AML-193 (cell line): Measurements from ENCODE around the gene PHF8.

Experiments used
- DNase-seq, 2 experiments: peaks; one replicate each; lab custom pipeline; 2025; lab: John Stamatoyannopoulos, UW

Gene PHF8

GRCh38 chrX:54012830-54013500 is 31.3 kb downstream of the PHF8 start:
- no peak for DNase-seq

DNA sequence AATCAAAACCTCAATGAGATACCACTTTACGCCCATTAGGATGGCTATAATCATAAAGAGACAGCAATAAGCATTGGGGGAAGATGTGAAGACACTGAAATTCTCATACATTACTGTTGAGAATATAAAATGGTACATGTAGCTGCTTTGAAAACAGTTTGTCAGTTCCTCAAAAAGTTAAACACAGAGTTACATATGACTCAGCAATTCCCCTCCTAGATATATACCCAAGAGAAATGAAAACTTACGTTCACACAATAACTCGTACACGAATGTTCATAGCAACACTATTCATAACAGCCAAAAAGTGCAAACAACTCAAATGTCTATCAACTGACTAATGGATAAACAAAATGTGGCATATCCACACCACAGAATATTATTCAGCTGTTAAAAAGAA is 36.6 kb downstream of the PHF8 start:
- DNase-seq, result no peak

- DNase-seq, result no peak
Measured at GRCh38 chrX:53997724-53998123, 46.5 kb downstream of the PHF8 start.

DNA sequence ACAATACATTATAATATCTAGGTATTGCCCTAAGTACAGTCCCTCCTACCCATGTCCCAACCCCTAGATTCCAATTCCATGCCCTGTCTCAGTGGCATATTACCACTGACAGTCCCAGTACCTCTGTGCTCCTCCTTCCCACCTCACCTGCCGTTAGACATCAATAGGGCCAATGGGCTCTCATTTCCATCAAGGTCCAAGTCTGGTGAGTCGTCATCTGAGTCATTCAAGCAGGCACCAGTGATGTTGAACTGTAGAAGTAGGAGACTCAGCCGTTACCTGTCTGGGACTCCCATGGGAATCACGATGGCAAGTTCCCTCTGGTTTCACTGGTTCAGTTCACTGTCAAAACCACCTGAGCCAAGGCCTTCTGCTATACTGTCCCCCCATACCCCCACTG is 51.7 kb downstream of the PHF8 start:
- no peak for DNase-seq

- DNase-seq, result no peak
Measured at GRCh38 chrX:53990171-53990570, 54.1 kb downstream of the PHF8 start.

- no peak for DNase-seq
Measured at GRCh38 chrX:53984895-53985294, 59.4 kb downstream of the PHF8 start.

GRCh38 chrX:53974529-53974928 is 69.7 kb downstream of the PHF8 start:
- no peak for DNase-seq

GRCh38 chrX:53969540-53969939 is 74.7 kb downstream of the PHF8 start:
- DNase-seq, result no peak

GRCh38 chrX:53950130-53950733 is 94.0 kb downstream of the PHF8 start:
- DNase-seq, result no peak

DNA sequence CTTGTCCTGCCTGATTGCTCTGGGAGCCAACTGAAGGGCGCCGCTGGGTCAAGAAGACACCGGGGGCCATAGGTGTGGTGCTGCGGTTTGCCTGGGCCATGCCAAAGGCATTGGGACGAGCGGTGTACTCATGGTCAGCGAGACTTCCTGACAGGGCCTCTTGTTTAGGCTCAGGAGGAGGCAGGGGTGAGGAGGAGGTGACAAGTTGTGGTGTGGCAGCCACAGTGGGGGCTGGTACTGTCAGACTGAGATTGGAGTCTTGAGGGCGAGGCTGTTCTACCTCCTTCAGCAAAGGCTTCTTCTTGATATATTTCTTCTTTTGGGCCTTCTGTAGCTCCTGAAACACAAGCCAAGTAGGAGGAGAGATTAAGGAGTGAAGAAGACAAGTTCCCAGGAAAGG is 104.1 kb downstream of the PHF8 start:
- DNase-seq, result no peak

GRCh38 chrX:53939127-53939526 is 105.1 kb downstream of the PHF8 start:
- DNase-seq, result peak; percentile 62 to 71

DNA sequence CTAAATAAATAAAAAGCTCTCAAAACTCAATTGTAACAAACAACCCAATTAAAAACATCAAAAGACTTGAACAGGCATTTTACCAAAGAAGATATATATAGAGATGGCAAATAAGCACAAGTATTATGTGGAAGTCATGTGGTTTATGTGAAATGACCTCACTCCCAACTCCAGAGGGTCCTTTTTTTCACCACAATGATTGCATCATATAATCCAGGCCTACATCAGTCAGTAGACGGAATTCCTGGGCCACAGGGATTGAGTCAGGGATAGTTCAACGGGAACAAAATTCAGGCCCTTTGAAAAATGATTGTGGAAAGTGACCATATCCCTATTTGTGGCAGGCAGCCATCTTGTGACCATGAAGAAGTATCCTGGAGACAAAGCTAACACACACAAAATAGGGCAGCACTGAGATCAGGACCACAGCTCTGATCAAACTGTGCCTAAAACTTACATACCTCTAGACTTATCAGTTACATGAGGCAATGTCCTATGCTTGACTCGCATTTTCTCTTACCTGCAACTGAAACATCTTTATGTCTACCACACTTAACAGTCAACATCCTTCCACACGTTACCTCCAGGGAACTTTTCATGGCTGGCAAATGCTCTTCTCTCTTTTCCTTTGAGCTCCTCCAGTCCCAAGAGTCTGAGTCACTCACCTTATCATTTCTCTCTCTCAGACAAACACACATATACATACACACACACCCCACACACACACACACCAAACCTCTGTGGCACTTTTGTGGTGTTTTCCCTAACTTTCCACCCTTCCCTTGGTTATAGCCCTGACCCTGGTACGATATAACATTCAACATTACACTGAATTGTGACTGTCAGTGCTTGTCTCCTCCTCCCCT is 113.5 kb downstream of the PHF8 start:
- no peak for DNase-seq

GRCh38 chrX:53926030-53926429 is 118.2 kb downstream of the PHF8 start:
- DNase-seq, result no peak

DNA sequence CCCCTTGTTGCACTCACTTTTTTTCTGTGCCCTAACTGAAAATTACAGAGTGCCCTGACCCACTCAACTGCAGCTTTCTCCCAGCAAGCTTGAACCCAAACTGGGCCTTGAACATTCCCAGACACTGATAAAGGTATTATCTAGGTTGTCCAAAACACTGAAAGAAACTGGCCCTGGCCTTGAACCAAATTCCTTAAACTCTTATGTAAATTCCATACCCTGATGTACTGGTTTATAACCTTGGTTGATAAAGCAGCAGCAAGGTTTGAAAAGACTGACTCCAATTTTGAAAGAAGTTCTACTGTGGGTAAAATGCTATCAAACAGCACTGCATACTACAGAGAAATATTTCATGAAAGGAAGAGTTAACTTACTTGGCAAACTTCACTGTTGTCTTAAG is 125.6 kb downstream of the PHF8 start:
- no peak for DNase-seq

GRCh38 chrX:53900623-53901022 is 143.7 kb downstream of the PHF8 start:
- DNase-seq, result no peak

GRCh38 chrX:53895270-53895669 is 149.0 kb downstream of the PHF8 start:
- DNase-seq, result no peak
